OCI-LY7 (cell line): Measurements from ENCODE around the gene HCST.

Source experiments
- EZH2phosphoT487 ChIP-seq: fragments of 200-600 bp; sonication (generic); IDR thresholded peaks from 2 replicates; pipeline ENCODE4 v1.6.1; 2018; ENCODE audit warnings: low read depth, borderline replicate concordance, mild to moderate bottlenecking, mixed run types, antibody characterized with exemption, low read length, moderate library complexity, mixed read lengths
- TF ChIP-seq, protein P1 (sequence below): fragments of 200-600 bp; sonication (generic); conservative IDR thresholded peaks from 2 replicates; pipeline ENCODE4 v1.5.1; 2014; ENCODE audit warnings: mild to moderate bottlenecking, antibody characterized with exemption, low read length, moderate library complexity, mixed read lengths

DNA sequence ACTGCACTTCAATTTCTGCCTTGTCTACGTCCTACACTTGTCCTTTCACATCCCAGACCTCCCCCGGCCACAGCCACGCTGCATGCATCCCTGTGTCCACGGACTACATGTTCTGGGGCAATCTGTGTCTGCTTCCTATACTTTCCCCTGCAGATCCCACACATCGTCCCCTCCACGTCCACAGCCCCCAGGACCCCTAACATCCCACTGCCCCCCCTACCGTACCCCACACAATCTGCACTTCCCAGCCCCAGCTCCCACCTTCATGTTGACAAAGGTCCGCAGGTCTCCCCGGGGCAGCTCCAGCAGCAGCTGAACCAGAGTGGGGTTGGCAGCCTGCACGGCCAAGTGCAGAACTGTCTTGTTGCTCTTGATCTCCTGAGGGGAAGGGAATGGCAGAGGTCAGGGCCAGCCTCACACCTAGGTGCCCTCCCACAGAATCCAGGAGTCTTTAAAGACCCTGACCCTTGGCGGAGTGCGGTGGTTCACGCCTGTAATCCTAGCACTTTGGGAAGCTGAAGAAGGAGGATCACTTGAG lies 12.1 kb upstream of the HCST start:
- TF ChIP-seq, protein P1, sequence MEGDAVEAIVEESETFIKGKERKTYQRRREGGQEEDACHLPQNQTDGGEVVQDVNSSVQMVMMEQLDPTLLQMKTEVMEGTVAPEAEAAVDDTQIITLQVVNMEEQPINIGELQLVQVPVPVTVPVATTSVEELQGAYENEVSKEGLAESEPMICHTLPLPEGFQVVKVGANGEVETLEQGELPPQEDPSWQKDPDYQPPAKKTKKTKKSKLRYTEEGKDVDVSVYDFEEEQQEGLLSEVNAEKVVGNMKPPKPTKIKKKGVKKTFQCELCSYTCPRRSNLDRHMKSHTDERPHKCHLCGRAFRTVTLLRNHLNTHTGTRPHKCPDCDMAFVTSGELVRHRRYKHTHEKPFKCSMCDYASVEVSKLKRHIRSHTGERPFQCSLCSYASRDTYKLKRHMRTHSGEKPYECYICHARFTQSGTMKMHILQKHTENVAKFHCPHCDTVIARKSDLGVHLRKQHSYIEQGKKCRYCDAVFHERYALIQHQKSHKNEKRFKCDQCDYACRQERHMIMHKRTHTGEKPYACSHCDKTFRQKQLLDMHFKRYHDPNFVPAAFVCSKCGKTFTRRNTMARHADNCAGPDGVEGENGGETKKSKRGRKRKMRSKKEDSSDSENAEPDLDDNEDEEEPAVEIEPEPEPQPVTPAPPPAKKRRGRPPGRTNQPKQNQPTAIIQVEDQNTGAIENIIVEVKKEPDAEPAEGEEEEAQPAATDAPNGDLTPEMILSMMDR: no peak
- no peak for TF ChIP-seq EZH2phosphoT487
